ENCODE measurements around the gene C17orf50.

GRCh38 chr17:35757243-35757642 lies 3.4 kb upstream of the C17orf50 start:
- no peak for TF ChIP-seq EZH2 (IDR thresholded peaks at IDR 0.05; ENCODE audit: low read length)
- no peak for TF ChIP-seq CTCF (optimal IDR thresholded peaks at IDR 0.05 in 1 of 3, IDR thresholded peaks at IDR 0.05 in 1 of 3, conservative IDR thresholded peaks at IDR 0.05 in 1 of 3; ENCODE audit: extremely low read depth in 1 of 3, insufficient read depth in 2 of 3, low read length in 3 of 3)
